GM12878 (cell line): ENCODE measurements around the gene GREB1. TPM values are rescaled to one million over a fixed set of nuclear protein-coding genes. Genes with fewer than 3 reads are reported as not detected.
A peak's percentile ranks its signal among the peaks of the same experiment; 100 is the strongest.

Experiments
- ATAC-seq: fragments of 200-7000 bp; cut with Tn5 transposase; 3 replicates; pipeline ENCODE4 v1.9.1; 2020; ENCODE audit warnings: mild to moderate bottlenecking, moderate library complexity
- BruUV-seq: library from RNA; stranded (reverse); fragments of 400-500 nt; replicated peaks from 2 replicates; lab custom pipeline; 2021; lab: Mats Ljungman, UMichigan
- CTCF ChIA-PET: fragments of 300-600 bp; sonication (Branson Sonifier 250); formaldehyde crosslinking; extraction: SDS; loops from one replicate; lab custom pipeline; 2021; ENCODE audit warnings: inconsistent platforms; lab: Yijun Ruan, JAX
- POLR2A ChIA-PET: fragments of 350-600 bp; formaldehyde crosslinking; extraction: SDS; loops from one replicate; lab custom pipeline; 2021; ENCODE audit warnings: inconsistent platforms; lab: Charles Lee
- RAD21 ChIA-PET: fragments of 300-600 bp; sonication (Branson Sonifier 250); formaldehyde crosslinking; loops from one replicate; lab custom pipeline; 2023; ENCODE audit warnings: antibody characterized with exemption; ENCODE audit not compliant: unreplicated experiment; lab: Charles Lee
- SMC1A ChIA-PET: fragments of 300-600 bp; sonication (Branson Sonifier 250); formaldehyde crosslinking; loops from one replicate; lab custom pipeline; 2023; ENCODE audit not compliant: unreplicated experiment, uncharacterized antibody; lab: Charles Lee
- DNase-seq: peaks from one replicate; pipeline ENCODE4 v3.0.0-alpha.2; 2011; ENCODE audit warnings: low read depth, low spot score
- FAIRE-seq: peaks from 3 replicates; lab custom pipeline; 2011; peaks lifted over from hg19 to GRCh38; lab: Jason Lieb, UNC
- H2AFZ ChIP-seq: 2 replicates; pipeline ENCODE4 v1.6.0; 2011; ENCODE audit warnings: low read depth, low read length, control low read depth; ENCODE audit not compliant: control insufficient read depth
- H3K27ac ChIP-seq: 2 replicates; pipeline ENCODE4 v1.5.1; 2011; ENCODE audit warnings: control low read depth; ENCODE audit not compliant: control insufficient read depth, insufficient read depth
- H3K27me3 ChIP-seq, 2 experiments: replicated peaks in 1 of 2; 2 replicates each; pipeline versions ENCODE4 v1.6.0 to v1.6.1; 2011; ENCODE audit warnings: low read length in 1 of 2; ENCODE audit not compliant: control insufficient read depth in 2 of 2, insufficient read depth in 2 of 2
- H3K36me3 ChIP-seq, 2 experiments: 2 replicates each; pipeline ENCODE4 v1.5.1; 2011; ENCODE audit warnings: low read length in 1 of 2; ENCODE audit not compliant: control insufficient read depth in 2 of 2, insufficient read depth in 2 of 2
- H3K4me1 ChIP-seq: 2 replicates; pipeline ENCODE4 v1.6.1; 2011; ENCODE audit warnings: mild to moderate bottlenecking, low read length, moderate library complexity, mixed read lengths; ENCODE audit not compliant: control insufficient read depth, insufficient read depth
- H3K4me2 ChIP-seq: 2 replicates; pipeline ENCODE4 v1.6.0; 2011; ENCODE audit warnings: control low read depth; ENCODE audit not compliant: control insufficient read depth, insufficient read depth
- H3K4me3 ChIP-seq: fragments of 200-600 bp; sonication (generic); 2 replicates; pipeline ENCODE4 v1.5.1; 2016
- H3K79me2 ChIP-seq: 2 replicates; pipeline ENCODE4 v1.6.0; 2011; ENCODE audit warnings: low read length; ENCODE audit not compliant: control insufficient read depth, insufficient read depth
- H3K9ac ChIP-seq: 2 replicates; pipeline ENCODE4 v1.8.0; 2011; ENCODE audit warnings: low read length, control low read depth, mixed read lengths; ENCODE audit not compliant: control insufficient read depth, insufficient read depth
- H3K9me3 ChIP-seq: replicated peaks from 3 replicates; pipeline ENCODE4 v1.5.1; 2011; ENCODE audit warnings: mild to moderate bottlenecking, low read length; ENCODE audit not compliant: control insufficient read depth, insufficient read depth
- H4K20me1 ChIP-seq: 2 replicates; pipeline ENCODE4 v1.6.0; 2011; ENCODE audit not compliant: control insufficient read depth, insufficient read depth
- ATF2 ChIP-seq: IDR thresholded peaks from 2 replicates; pipeline ENCODE4 v1.6.1; 2012; ENCODE audit warnings: low read length, inconsistent platforms
- ATF7 ChIP-seq: fragments of 450-650 bp; IDR thresholded peaks from 2 replicates; pipeline ENCODE4 v1.6.1; 2016; ENCODE audit warnings: low read depth, mild to moderate bottlenecking
- BCL11A ChIP-seq: IDR thresholded peaks from 2 replicates; pipeline ENCODE4 v1.6.1; 2011; ENCODE audit warnings: low read depth, low read length
- BCL3 ChIP-seq: IDR thresholded peaks from 2 replicates; pipeline ENCODE4 v1.6.1; 2011; ENCODE audit warnings: borderline replicate concordance, low read depth, mild to moderate bottlenecking, moderate library complexity, low read length; ENCODE audit not compliant: insufficient read depth, poor library complexity, severe bottlenecking
- CBX5 ChIP-seq: sonication (generic); IDR thresholded peaks from 2 replicates; pipeline ENCODE4 v1.6.1; 2016; ENCODE audit warnings: low read depth, moderate library complexity, mild to moderate bottlenecking, inconsistent platforms
- DPF2 ChIP-seq: fragments of 450-650 bp; IDR thresholded peaks from 2 replicates; pipeline ENCODE4 v1.6.1; 2017; ENCODE audit warnings: mild to moderate bottlenecking
- EP300 ChIP-seq, 2 experiments: fragments of 150-350 bp in 1 of 2; IDR thresholded peaks; 2 replicates each; pipeline ENCODE4 v1.6.1; 2011 to 2012; ENCODE audit warnings: low read depth in 2 of 2, low read length in 2 of 2, borderline replicate concordance in 1 of 2, improper control_type of control experiment in 1 of 2, inconsistent platforms in 1 of 2; ENCODE audit not compliant: control insufficient read depth in 1 of 2
- FOXM1 ChIP-seq: IDR thresholded peaks from 2 replicates; pipeline ENCODE4 v1.6.1; 2012; ENCODE audit warnings: low read depth, mild to moderate bottlenecking, inconsistent platforms, low read length, moderate library complexity
- HDAC6 ChIP-seq: fragments of 200-600 bp; sonication (generic); IDR thresholded peaks from one replicate; pipeline ENCODE4 v1.8.0; 2017; ENCODE audit warnings: antibody characterized with exemption; ENCODE audit not compliant: unreplicated experiment
- IKZF2 ChIP-seq, 2 experiments: fragments of 450-650 bp; IDR thresholded peaks; 2 replicates each; pipeline ENCODE4 v1.6.1; 2017; ENCODE audit warnings: mild to moderate bottlenecking in 2 of 2, moderate library complexity in 2 of 2
- JUNB ChIP-seq: IDR thresholded peaks from 2 replicates; pipeline ENCODE4 v1.6.1; 2016; ENCODE audit warnings: antibody characterized with exemption, mild to moderate bottlenecking
- MYB ChIP-seq: fragments of 150-350 bp; IDR thresholded peaks from 2 replicates; pipeline ENCODE4 v1.6.1; 2014; ENCODE audit warnings: mild to moderate bottlenecking, low read depth, low read length, borderline replicate concordance
- NFIC ChIP-seq: IDR thresholded peaks from 2 replicates; pipeline ENCODE4 v1.6.1; 2012; ENCODE audit warnings: low read depth, mild to moderate bottlenecking, inconsistent platforms, low read length, moderate library complexity
- NFYB ChIP-seq: IDR thresholded peaks from 2 replicates; pipeline ENCODE4 v1.6.1; 2011; ENCODE audit warnings: low read depth, mild to moderate bottlenecking, low read length, improper control_type of control experiment, moderate library complexity; ENCODE audit not compliant: insufficient read depth
- RUNX3 ChIP-seq: IDR thresholded peaks from 2 replicates; pipeline ENCODE4 v1.6.1; 2012; ENCODE audit warnings: low read length, inconsistent platforms
- SPI1 ChIP-seq: IDR thresholded peaks from 2 replicates; pipeline ENCODE4 v1.6.1; 2011; ENCODE audit warnings: low read depth, mild to moderate bottlenecking, low read length, moderate library complexity, borderline replicate concordance; ENCODE audit not compliant: insufficient read depth
- SREBF2 ChIP-seq: IDR thresholded peaks from 2 replicates; pipeline ENCODE4 v1.6.1; 2012; ENCODE audit warnings: mild to moderate bottlenecking, low read length
- WRNIP1 ChIP-seq: IDR thresholded peaks from 2 replicates; pipeline ENCODE4 v1.6.1; 2011; ENCODE audit warnings: low read depth, low read length, improper control_type of control experiment, borderline replicate concordance
- WGBS: methylation state at CpG from one replicate; pipeline ENCODE4 v1.1.6; 2016; ENCODE audit warnings: low lambda C conversion rate; ENCODE audit not compliant: insufficient replicate concordance, insufficient coverage; ENCODE audit errors: missing lambda C conversion rate; 5-methylcytosine and 5-hydroxymethylcytosine counted together
- in situ Hi-C: fragments of 300-500 bp; cut with MboI; formaldehyde crosslinking; loops from 9 replicates; pipeline ENCODE4 v1.14.3; 2018; ENCODE audit warnings: mixed read lengths
- intact Hi-C: fragments of 100-400 bp; cut with micrococcal nuclease; formaldehyde crosslinking; loops from one replicate; pipeline ENCODE4 v1.14.2; 2022; ENCODE audit not compliant: unreplicated experiment
- polyA plus RNA-seq, 11 experiments: library from polyadenylated mRNA; depleted of rRNA in 4 of 11; unstranded in 6 of 11; stranded (reverse) in 5 of 11; fragments of >200 nt; fragmentation: Nextera tagmentation in 4 of 11; fragmentation: Illumina TruSeq in 1 of 11; extraction: Ambion mirVana in 4 of 11; extraction: Trizol in 1 of 11; gene quantifications; 1 replicate in 1 of 11; 2 replicates in 10 of 11; pipeline versions ENCODE4 v1.2.1 to v1.2.3, GENCODE V29; 2011 to 2016; ENCODE audit warnings: inconsistent platforms in 2 of 11, missing spikeins in 2 of 11, low read depth in 1 of 11
- total RNA-seq, 4 experiments: library from RNA; depleted of rRNA in 3 of 4; stranded (reverse); fragments of >200 nt in 3 of 4; fragmentation: Illumina TruSeq in 1 of 4; extraction: Trizol in 1 of 4; gene quantifications; 2 replicates each; pipeline versions ENCODE4 v1.2.1 to v1.2.3, GENCODE V29; 2013 to 2021
- TF ChIP-seq, protein P1 (sequence below): fragments of 450-650 bp; formaldehyde crosslinking; IDR thresholded peaks from 2 replicates; pipeline ENCODE4 v1.5.0; 2022; ENCODE audit warnings: mild to moderate bottlenecking, missing genetic modification characterization

GREB1 gene
- total and polyA plus RNA-seq, 10 of the 15 experiments (the other 5 are each of a cell fraction or from before 2014, with no cell fraction given), result 0.09 to 2.1 (median 0.37) TPM; not detected in 1

GRCh38 chr2:11527001-11527400 lies 6.8 kb upstream of the GREB1 start:
- no peak overlapping the region for H2AFZ ChIP-seq
- intact Hi-C loops (no loop called here), in situ Hi-C loops (no loop called here)
- 0% methylated on average over 1 of the region's 1 CpG for WGBS
- H3K79me2 ChIP-seq, result no peaks in the 10 kb centered on the region
- peak; percentile 13 for DNase-seq
- no peak overlapping the region for H3K9ac ChIP-seq
- H3K4me1 ChIP-seq, result peaks cover 10% of the 10 kb centered on the region
- ChIA-PET RAD21 (interaction anchor here (0.6 kb wide), 1 partner anchor 325 kb away, joined by 4 read pairs; no protein-coding TSS in a partner anchor), CTCF (interaction anchor here (1.2 kb wide), 1 partner anchor 58 kb away, joined by 4 read pairs; no protein-coding TSS in a partner anchor), POLR2A (no interaction called here), SMC1A (no interaction called here)
- H3K4me3 ChIP-seq, result no peak overlapping the region
- no peak for FAIRE-seq
- peaks cover 0 to 2% of the 10 kb centered on the region in 2 experiments; a peak in 1 of 4 replicates for H3K27me3 ChIP-seq
- peaks cover 11% of the 10 kb centered on the region for H3K9me3 ChIP-seq
- H3K27ac ChIP-seq, result no peak overlapping the region
- no peak overlapping the region for H3K4me2 ChIP-seq
- peak; percentile 85 for ATAC-seq
- BruUV-seq, result no TSS peak
- no peaks in the 10 kb centered on the region for H4K20me1 ChIP-seq
- H3K36me3 ChIP-seq, result no peaks in the 10 kb centered on the region
- TF ChIP-seq NFYB, result peak; percentile 74
- TF ChIP-seq BCL11A, result peak; percentile 60
- TF ChIP-seq IKZF2 (IDR thresholded peaks at IDR 0.05), result peak; percentile 32; a peak in 2 of 4 replicates
- peak; percentile 90 for TF ChIP-seq JUNB
- TF ChIP-seq DPF2, result 0 out of 2 replicates have a peak, but pooled peaks have one; percentile 32
- TF ChIP-seq HDAC6, result no peak
- TF ChIP-seq BCL3, result no peak
- TF ChIP-seq ATF7, result 0 out of 2 replicates have a peak, but pooled peaks have one; percentile 30
- TF ChIP-seq FOXM1, result 0 out of 2 replicates have a peak, but pooled peaks have one; percentile 26
- no peak for TF ChIP-seq MYB
- peak; percentile 82 for TF ChIP-seq RUNX3
- TF ChIP-seq EP300 (IDR thresholded peaks at IDR 0.05; ENCODE audit: borderline replicate concordance in 1 of 2, control insufficient read depth in 1 of 2, low read depth in 2 of 2, low read length in 2 of 2), result peak in 1 of 2 experiments; percentile 20; a peak in 2 of 4 replicates
- TF ChIP-seq ATF2, result peak; percentile 84
- no peak for TF ChIP-seq SREBF2
- TF ChIP-seq WRNIP1, result no peak
- TF ChIP-seq, protein P1, sequence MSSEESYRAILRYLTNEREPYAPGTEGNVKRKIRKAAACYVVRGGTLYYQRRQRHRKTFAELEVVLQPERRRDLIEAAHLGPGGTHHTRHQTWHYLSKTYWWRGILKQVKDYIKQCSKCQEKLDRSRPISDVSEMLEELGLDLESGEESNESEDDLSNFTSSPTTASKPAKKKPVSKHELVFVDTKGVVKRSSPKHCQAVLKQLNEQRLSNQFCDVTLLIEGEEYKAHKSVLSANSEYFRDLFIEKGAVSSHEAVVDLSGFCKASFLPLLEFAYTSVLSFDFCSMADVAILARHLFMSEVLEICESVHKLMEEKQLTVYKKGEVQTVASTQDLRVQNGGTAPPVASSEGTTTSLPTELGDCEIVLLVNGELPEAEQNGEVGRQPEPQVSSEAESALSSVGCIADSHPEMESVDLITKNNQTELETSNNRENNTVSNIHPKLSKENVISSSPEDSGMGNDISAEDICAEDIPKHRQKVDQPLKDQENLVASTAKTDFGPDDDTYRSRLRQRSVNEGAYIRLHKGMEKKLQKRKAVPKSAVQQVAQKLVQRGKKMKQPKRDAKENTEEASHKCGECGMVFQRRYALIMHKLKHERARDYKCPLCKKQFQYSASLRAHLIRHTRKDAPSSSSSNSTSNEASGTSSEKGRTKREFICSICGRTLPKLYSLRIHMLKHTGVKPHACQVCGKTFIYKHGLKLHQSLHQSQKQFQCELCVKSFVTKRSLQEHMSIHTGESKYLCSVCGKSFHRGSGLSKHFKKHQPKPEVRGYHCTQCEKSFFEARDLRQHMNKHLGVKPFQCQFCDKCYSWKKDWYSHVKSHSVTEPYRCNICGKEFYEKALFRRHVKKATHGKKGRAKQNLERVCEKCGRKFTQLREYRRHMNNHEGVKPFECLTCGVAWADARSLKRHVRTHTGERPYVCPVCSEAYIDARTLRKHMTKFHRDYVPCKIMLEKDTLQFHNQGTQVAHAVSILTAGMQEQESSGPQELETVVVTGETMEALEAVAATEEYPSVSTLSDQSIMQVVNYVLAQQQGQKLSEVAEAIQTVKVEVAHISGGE (CRISPR knock-in tag), result no peak
- TF ChIP-seq CBX5, result 0 out of 2 replicates have a peak, but pooled peaks have one; percentile 62
- TF ChIP-seq NFIC, result peak; percentile 66; the same call in 1 of the 2 replicates
- peak; percentile 89 for TF ChIP-seq SPI1
